Activated T-helper 1 cell treated with anti-CD3 and anti-CD28 coated beads, Interleukin-2, amount 50 U/mL, for 16 hours (primary cell): ENCODE measurements around the gene SFTPB.
"Not testable (repeated sequence)": the region's sequence is repeated elsewhere in the genome, so short reads cannot be mapped to it uniquely, and the experiment has no call there.

ENCODE experiments used
- DNase-seq, 2 donors: peaks; one replicate each; pipeline ENCODE4 v3.0.0-alpha.2; 2020; ENCODE audit warnings: low read depth in 1 of 2, low spot score in 1 of 2

The SFTPB gene

GRCh38 chr2:85678377-85678776, 10.4 kb upstream of the SFTPB start:
- DNase-seq: no peak

GRCh38 chr2:85675866-85676548, 8.0 kb upstream of the SFTPB start:
- no peak for DNase-seq

GRCh38 chr2:85675427-85675826, 7.4 kb upstream of the SFTPB start:
- DNase-seq: no peak

GRCh38 chr2:85674417-85674816, 6.4 kb upstream of the SFTPB start:
- DNase-seq: no peak

GRCh38 chr2:85673716-85674375, 5.8 kb upstream of the SFTPB start:
- DNase-seq: no peak

- DNase-seq: no peak
Measured at GRCh38 chr2:85672456-85672855, 4.5 kb upstream of the SFTPB start.

GRCh38 chr2:85670416-85670815, 2.4 kb upstream of the SFTPB start:
- not testable (repeated sequence) for DNase-seq

GRCh38 chr2:85669549-85669948, 1.6 kb upstream of the SFTPB start:
- DNase-seq: no peak

GRCh38 chr2:85668857-85669142, 801 bp upstream of the SFTPB start:
- no peak for DNase-seq

GRCh38 chr2:85667561-85668008, 414 bp downstream of the SFTPB start:
- DNase-seq: no peak

GRCh38 chr2:85666435-85667316, 1.3 kb downstream of the SFTPB start:
- DNase-seq: no peak

GRCh38 chr2:85666016-85666415, 2.0 kb downstream of the SFTPB start:
- DNase-seq: no peak

- no peak for DNase-seq
Measured at GRCh38 chr2:85665264-85665937, 2.6 kb downstream of the SFTPB start.

- no peak for DNase-seq
Measured at GRCh38 chr2:85663594-85664565, 4.1 kb downstream of the SFTPB start.

- no peak for DNase-seq
Measured at GRCh38 chr2:85662899-85663593, 5.0 kb downstream of the SFTPB start.

- no peak for DNase-seq
Measured at GRCh38 chr2:85661139-85661858, 6.7 kb downstream of the SFTPB start.

- no peak for DNase-seq
Measured at GRCh38 chr2:85660725-85661124, 7.3 kb downstream of the SFTPB start.

GRCh38 chr2:85660301-85660700, 7.7 kb downstream of the SFTPB start:
- not testable (repeated sequence) for DNase-seq

GRCh38 chr2:85659324-85659981, 8.5 kb downstream of the SFTPB start:
- DNase-seq: no peak
